NB4 (cell line): ENCODE data around the gene CAMTA1.

Experiments used
- CTCF ChIP-seq: IDR thresholded peaks from one replicate; pipeline ENCODE4 v1.5.1; 2012; ENCODE audit warnings: low read depth, low read length
- MAX ChIP-seq: IDR thresholded peaks from 2 replicates; pipeline ENCODE4 v1.6.1; 2011; ENCODE audit warnings: low read depth, low read length
- MYC ChIP-seq: IDR thresholded peaks from 2 replicates; pipeline ENCODE4 v1.6.1; 2011; ENCODE audit warnings: low read depth, low read length
- POLR2A ChIP-seq: IDR thresholded peaks from 2 replicates; pipeline ENCODE4 v1.6.1; 2011; ENCODE audit warnings: mild to moderate bottlenecking; ENCODE audit not compliant: insufficient read length; ENCODE audit errors: extremely low read depth

GRCh38 chr1:7335224-7335879 is 550.1 kb downstream of the CAMTA1 start:
- TF ChIP-seq CTCF (no peak), MAX (no peak), POLR2A (no peak), MYC (no peak)
